HG02943 (cell line): ENCODE data around the gene FCSK.
"Not testable (repeated sequence)": the region's sequence is repeated elsewhere in the genome, so short reads cannot be mapped to it uniquely, and the experiment has no call there.

Experiments used
- ATAC-seq: cut with Tn5 transposase; IDR thresholded peaks from one replicate; pipeline ENCODE4 v1.9.1; 2021; ENCODE audit warnings: mild to moderate bottlenecking, low read depth, moderate library complexity; ENCODE audit not compliant: unreplicated experiment

Gene FCSK

DNA sequence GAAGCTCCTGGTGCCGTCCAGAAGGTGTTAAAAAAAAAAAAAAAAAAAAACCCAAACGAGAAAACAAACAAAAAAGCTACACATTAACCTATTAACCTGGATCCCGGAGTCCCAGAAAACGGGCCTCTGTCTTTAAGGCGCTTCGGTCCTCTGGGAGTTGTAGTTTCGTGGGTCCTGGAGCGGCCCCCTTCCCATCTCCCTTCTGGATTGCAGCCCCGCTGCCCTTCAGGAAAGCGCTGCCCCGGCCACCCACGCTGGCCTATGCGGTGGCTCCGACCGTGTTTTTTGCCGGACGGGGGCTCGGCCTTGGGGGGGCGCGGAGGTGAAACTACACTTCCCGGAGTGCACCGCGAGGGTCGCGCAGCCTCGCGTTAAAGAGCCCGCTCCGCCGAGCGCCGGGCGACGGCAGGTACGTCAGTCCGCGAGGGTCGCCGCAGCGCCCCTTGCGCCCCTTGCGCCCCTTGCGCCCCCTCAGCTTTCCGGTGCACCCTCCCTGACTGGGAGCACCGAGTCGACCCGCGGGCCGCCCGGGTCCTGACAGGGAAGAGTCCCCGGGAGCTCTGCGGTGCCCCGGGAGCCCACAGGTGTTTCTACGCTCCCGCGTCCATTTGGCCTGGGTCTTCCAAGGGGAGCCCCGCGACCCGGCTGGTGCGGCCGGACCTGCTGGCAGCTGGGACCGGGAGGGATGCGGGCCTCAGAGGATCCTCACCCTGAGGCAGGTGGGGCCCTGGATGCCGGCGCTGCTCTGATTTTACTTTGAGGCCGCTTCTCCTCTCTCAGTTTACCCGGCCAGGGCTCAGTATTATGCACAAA is at the start of gene FCSK:
FCSK (plus strand) TSS at position 374 of the 813 bp plus-strand sequence. CDS start 8,596 bp downstream, outside the sequence.
- peak; percentile 74 for ATAC-seq

DNA sequence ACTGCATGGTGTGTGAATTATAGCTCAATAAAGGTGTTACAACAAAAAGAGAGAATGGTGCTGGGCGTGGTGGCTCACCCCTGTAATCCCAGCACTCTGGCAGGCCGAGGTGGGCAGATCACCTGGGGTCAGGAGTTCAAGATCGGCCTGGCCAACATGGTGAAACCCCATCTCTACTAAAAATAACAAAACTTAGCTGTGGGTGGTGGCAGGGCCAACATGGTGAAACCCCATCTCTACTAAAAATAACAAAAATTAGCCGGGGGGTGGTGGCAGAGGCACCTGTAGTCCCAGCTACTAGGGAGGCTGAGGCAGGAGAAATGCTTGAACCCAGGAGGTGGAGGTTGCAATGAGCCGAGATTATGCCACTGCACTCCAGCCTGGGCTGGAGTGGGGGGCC is 48.3 kb upstream of the FCSK start:
- ATAC-seq, result not testable (repeated sequence)

DNA sequence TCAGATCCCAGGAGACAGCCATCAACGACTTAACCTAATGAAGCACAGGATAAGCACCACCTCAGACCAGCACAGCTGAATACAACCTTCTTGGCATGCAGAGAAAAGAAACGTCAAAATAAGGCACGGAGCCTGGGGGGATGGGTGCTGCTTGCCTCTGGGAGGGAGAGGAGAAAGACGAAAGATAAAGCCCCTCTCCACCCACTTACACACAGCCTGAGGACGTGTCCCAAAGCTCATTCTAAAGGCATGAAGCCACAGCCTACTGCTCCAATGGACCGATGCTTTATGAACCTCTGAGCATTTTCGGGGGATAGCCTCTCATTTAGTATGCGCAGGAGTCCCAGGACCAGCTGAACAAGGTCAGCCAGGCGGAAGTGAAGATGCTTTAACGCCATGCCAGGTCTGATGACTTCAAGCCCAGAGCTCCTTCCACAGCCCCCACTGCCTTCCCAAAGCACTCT is 46.6 kb upstream of the FCSK start:
- ATAC-seq, result no peak

DNA sequence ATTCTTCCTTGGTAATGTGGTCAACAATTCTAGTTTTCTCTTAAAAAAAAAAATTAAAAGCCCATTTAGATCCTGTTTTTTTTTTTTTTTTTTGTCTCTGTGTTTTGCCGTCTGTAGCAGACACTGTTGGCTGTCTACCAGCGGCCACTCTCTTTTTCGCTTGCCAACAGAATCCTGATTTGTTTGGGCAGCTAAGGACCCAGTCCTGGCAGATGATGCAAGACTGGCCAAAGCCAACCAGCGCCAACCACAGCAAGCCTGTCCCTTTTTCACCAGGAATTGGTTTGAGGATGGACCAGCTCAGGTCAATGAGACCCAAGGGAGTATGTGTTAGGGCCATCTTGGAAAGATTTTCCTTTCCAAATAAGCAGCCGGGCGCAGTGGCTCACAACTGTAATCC is 43.7 kb upstream of the FCSK start:
- no peak for ATAC-seq

DNA sequence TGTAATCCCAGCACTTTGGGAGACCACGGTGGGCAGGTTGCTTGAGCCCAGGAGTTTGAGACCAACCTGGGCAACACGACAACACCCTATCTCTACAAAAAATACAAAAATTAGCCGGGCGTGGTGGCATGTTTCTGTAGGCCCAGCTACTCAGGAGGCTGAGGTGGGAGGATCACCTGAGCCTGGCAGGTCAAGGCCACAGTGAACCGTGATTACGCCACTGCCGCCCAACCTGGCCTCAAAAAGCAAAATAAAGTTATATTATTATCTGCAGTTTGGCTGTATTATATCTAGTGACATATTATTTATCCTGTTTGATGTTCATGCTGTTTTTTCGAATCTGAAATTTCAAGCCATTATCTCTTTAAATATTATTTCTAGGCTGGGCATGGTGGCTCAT is 42.0 kb upstream of the FCSK start:
- ATAC-seq, result no peak

DNA sequence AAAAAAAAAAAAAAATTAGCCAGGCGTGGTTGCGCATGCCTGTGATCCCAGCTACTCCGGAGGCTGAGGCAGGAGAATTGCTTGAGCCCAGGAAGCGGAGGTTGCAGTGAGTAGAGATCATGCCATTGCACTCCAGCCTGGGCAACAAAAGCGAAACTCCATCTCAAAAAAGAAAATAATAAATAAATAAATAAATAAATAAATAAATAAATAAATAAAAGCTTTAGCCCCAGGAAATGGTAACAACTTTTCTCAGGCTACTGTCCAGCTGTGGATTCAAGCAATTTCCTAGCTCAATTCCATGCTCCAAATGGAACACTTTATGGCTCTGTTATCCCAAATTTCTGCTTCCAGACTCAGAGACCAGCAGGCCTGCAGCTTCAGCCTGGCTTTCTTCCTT is 40.8 kb upstream of the FCSK start:
- not testable (repeated sequence) for ATAC-seq

DNA sequence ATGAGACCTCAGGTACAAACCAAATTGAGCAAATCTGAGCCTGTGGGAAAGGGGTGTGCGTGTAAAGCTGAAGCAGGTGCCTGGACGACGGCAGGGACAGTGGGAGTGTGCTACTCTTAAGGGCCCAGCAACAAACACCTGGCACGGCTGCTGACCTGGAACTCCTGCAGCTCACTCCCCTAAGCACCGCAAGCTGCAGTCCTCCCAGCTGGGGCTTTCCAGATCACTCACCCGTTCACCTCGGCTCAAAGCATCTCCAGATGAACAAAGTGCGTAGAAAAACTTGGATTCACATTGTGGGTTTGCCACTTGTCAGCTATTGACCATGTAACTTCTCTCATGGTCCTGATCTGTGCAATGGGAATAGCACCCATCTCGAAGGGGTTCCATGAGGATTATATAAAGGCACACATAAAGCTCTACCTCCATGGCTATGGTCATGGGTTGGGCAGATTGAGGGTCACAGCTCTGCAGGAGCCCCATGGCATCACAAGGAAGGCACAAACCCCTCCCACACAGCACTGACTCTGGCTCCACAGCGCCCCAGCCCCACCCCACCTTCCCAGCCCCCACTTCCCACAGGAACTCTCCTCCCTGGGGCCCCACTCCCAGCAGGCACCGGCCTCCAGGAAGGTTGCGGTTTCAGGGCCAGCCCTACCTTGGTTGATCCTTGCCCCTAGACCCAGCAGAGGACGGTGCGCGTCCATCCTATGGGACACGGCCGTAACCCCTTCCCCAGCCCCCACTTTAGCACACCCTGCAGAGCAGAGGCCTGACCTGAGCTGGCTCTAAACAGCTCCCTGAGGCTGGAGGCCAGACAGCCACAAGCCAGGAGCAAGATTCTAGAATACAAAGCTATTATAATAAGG is 37.4 kb upstream of the FCSK start:
- no peak for ATAC-seq

DNA sequence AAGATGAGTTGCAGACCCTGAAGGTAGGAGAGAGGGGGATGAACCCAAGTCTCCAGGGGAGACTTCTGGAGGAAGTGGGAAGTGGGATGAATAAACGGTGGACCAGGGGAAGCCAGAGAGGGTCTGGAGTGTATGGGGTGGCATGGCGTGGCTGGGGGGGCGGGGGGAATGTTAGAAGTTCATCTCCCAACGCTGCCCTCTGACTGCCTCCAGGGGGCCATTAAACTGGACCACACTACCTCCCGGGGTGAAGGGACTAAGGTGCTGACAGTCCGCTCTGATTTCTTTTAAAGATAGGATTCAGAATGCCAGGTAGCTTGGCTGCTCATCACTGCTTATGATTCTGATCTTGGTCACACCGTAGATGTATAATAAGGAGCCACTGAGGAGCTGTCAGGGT is 36.7 kb upstream of the FCSK start:
- no peak for ATAC-seq

DNA sequence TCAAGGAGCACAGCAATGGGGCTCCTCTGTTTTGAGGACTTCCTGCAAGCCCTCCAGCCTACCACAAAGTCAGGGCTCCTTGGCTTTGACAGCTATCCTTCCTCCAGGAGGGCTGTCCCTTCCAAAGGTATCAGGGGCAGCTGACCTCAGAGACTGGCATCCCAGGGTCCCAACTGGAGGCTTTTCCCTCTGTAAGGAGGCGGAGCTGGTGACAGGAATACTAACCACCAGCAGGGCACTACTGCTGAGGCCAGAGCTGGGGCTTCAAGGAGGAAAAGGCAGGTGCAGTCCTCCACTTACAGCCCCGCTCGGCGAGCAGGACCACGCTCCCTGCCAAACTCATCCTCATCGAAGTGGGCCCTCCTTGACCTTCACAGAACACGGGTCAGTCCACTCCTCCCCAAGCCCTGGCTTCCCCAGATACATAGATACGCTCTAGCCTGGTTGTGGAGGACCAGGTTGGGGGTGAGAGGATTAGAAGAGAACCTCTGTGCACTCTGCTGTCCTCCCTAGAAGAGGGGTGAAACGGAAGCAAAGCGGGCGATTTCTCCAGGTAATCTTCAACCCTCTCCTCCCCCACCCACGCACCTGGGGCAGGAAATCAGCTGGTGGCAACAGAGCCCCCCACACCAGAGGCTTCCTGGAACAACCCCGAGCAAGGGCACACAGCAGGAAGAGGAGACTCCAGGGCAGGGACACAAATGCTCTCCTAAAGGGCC is 36.0 kb upstream of the FCSK start:
- ATAC-seq, result no peak

DNA sequence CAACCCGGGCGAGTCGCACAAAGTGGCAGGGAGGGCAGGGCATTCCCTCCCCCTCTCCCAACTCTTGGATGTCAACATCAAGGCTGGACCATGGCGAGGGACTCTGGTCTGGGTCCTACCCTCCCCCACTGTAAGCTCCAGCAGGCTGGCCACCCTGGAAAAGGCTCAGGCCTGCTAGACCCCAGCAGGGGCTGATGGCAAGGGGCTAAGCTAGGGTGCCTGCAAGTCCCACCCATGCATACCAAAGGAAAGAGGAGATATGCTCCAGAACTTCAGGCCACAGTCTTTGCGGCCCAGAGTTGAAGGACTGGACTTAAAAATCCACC is 35.4 kb upstream of the FCSK start:
- no peak for ATAC-seq

DNA sequence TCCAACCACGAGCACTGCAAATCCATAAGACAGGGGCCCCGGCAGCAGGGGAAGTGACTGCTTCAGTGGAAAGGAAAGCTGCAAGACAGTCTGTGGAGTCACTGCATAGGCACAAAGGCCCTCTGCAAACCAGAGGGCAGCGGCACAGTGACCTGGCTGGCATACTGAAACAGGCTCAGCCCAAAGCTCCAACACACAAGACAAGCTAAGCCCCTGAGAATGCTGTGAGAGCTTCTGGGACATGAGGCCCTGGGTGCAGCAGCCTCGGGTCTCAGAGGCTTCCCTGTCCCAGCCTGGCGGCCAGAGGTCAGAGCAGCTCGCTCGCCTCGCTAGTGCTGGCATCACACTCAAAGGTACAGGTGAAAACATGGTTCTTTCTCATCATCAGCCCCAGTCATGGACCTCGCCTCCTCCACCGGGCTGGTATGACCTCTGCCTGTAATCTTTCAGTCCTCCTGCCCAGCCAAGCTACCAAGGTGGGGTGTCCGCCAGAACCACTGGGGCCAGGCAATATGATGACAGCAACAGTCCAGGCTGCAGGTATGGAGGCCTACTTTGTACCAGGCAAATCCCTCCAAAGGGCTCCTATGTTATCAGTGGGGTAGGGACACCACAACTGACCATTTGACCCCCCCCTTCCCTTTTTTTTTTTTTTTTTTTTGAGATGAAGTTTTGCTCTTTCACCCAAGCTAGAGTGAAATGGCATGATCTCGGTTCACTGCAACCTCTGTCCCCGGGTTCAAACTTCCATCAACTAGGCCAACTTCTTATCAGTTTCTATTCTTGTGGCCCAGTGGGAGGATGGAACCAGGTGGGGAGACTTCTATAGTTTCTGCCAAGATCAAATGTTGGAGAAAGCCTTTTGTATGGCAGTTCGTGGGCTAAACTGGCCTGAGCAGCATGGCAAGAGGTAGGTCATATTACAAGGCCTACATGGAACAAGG is 34.7 kb upstream of the FCSK start:
- no peak for ATAC-seq

DNA sequence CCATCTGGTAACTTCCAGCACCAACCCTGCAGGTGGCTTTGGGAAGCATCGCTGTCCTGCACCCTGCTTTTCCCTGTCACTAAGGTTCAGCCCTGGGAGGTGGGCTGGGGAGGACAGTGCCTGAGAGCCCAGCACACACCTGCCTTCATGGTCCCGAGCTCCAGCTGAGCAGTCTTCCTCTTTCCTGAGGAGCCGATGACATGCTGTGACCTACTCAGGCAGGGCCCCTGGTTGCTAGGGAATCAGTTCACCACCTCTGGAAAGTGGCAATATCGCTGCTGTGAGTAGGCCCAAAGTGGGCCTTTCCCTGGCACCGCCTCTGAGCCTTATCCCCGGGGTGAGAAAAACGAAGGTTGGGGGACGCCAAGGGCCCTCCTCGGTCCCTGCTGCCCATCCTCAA is 33.4 kb upstream of the FCSK start:
- ATAC-seq, result no peak

DNA sequence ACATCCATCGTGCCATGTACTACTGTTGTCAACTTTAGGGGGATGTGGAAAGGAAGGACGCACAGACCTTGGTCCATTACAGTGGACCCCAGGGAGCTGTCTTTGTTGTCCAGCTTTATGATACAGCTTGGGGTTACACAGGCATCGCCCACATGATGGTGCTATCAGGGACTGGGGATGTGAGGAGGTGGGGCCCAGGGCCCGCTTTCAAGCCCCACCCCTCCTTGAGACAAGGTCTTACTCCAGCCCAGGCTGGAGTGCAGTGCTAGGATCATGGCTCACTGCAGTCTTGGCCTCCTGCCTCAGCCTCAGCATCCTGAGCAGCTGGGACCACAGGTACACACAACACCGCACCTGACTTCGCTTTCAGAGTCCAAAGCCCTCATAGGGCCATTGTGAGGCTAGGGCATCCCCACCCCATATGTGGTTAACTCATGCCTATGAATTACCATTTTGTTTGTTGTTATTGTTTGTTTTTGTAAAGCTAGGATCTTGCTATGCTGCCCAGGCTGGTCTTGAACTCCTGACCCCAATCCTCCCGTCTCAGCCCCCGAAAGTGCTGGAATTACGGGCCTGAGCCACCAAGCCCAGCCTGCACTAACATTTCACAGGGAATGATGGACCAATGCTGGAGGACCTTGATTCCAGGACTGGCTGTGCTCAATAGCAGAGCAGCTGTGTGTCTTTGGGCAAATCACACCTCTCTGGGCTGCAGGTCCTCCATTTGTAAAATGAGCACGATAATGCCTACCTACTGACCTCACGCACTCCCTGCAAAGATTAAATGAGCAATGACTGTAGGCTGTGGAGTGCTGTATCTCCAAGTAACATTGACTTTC is 32.7 kb upstream of the FCSK start:
- ATAC-seq, result no peak

DNA sequence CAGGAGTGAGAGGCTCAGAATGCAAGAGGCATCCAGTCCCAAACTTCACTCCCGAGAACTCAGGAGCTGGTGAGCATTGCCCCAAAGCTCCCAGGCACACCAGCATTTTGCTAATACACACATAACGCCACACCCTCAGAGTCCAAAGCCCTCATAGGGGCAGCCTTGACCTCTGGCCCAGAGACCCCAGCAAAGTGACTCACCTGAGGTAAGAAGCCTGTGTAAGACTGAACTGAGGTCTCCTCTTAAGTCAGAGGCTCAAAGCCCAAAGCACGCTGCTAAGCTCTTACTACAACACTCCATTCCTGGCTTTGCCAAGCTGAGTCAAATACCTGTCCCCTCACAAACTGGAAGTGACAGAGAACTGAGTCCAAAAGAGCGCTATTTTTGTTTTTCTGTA is 31.9 kb upstream of the FCSK start:
- no peak for ATAC-seq

DNA sequence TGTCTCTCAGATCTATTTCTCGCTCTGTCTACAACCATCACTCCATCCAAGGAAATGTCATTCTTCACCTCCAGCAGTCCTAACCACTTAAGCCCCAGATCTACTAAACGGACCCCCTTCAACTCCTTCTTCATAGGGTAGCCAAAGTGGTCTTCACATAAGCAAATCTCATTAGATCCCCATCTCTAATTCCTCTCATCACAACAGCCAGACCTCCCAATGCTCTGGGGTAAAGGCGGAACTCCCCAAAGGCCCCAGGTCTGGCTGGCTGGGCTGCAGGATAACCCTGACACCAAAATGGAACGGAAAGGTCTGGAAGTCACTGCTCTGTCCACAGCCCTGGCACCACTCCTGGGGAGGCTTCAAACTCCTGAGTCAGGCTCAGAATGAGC is 26.6 kb upstream of the FCSK start:
- no peak for ATAC-seq

DNA sequence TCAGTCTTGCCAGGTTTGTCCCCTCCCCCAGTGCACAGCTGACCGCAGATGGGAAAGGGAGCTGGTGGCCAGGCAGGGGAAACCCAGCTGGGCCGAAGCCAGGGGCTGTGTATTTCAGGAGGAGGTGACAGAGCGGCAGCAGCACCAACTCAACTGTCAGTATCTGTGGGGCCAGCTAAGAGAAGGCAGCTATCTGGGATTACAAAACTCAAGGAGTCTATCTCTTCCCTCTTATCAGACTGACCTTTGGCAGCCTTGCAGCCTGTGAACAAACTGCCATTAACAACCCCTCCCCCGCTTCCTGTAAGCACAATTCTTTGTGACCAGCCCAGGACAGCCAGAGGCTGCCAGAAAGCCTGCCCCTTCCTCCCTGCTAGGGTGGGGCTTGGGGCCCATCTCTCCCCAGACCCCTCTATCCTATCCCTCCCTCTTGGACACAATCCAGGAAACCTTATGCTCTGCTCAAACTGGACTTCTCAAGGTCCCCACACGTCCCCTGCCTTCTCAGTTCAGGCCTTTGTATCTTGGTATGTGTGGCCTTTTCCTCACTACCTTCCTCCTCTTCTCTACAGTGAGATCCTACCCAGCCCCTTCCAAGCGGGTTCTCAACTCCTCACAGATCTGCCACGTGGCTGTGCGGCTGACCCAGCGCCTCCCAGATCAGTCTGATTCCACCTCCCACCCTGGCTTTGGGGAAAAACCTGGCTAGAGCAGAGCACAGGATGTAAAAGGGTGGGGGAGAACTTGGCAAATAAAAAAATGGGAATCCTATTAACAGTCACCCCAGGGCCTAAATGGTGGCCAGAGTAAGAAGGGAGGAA is 26.0 kb upstream of the FCSK start:
- no peak for ATAC-seq

DNA sequence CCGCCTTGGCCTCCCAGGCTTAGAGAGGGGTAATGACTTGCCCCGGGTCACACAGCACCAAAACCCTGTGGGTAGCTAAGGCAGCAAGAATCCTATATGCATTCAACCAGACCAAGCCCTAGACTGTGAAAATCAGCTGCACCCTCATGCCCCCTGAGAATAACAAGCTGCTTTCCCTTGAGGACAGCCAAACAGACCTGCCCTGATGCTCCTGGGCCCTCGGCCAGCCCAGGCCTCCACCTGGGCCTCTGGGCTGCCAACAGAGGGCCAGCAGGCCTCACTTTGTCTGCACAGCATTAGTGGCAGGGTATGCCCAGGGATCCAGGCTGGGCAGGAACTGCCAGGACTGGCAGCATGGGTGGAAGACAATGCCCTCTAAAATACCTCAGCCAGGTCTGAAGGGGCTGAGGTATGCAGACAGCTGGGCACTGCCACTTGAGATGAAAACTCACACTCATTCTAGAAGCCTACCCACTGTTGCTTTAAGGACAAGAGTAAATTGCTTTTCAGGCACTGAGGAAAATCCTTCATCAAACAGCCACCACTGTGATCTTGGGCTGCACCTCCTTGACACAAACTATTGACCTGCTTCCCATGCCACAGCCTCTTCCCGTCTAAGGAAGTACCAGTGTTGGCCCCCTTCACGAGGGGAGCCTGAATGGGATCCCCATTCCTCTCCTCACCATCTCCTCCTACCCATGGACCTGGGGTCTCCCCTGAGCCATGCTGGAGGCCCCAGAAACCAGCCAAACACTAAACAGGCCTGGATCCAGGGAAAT is 24.3 kb upstream of the FCSK start:
- ATAC-seq, result no peak
